Fibroblast of villous mesenchyme (primary cell): ENCODE measurements around the gene SURF4. TPM values are rescaled to one million over a fixed set of nuclear protein-coding genes. Genes with fewer than 3 reads are reported as not detected.

Experiments
- DNase-seq: peaks from one replicate; pipeline ENCODE4 v3.0.0-alpha.2; 2010; ENCODE audit warnings: low read depth
- H3K4me3 ChIP-seq: 2 replicates; pipeline ENCODE4 v1.5.1; 2011; ENCODE audit warnings: low read depth, mild to moderate bottlenecking, low read length
- CTCF ChIP-seq: IDR thresholded peaks from 2 replicates; pipeline ENCODE4 v1.5.1; 2012; ENCODE audit warnings: low read depth, mild to moderate bottlenecking, low read length; ENCODE audit not compliant: insufficient read depth
- total RNA-seq: library from RNA; depleted of rRNA; stranded (reverse); fragments of >200 nt; gene quantifications from 2 replicates; pipeline ENCODE4 v1.2.3, GENCODE V29; 2012

The SURF4 gene
- total RNA-seq, 1 donor = 513 TPM

- TF ChIP-seq CTCF = no peak
- DNase-seq = no peak
- H3K4me3 ChIP-seq = no peak overlapping the region
Observed at GRCh38 chr9:133387680-133388079, 11.8 kb upstream of the SURF4 start.

- no peak overlapping the region for H3K4me3 ChIP-seq
- TF ChIP-seq CTCF = no peak
- DNase-seq = no peak
Observed at GRCh38 chr9:133386338-133386737, 10.5 kb upstream of the SURF4 start.

GRCh38 chr9:133385452-133385851, 9.6 kb upstream of the SURF4 start:
- no peak for DNase-seq
- H3K4me3 ChIP-seq = no peak overlapping the region
- no peak for TF ChIP-seq CTCF

- no peak for TF ChIP-seq CTCF
- no peak for DNase-seq
- H3K4me3 ChIP-seq = no peak overlapping the region
Observed at GRCh38 chr9:133384736-133385321, 9.0 kb upstream of the SURF4 start.

- no peak for DNase-seq
- no peak for TF ChIP-seq CTCF
- H3K4me3 ChIP-seq = no peak overlapping the region
Observed at GRCh38 chr9:133383438-133383837, 7.6 kb upstream of the SURF4 start.

GRCh38 chr9:133382507-133383141, 6.8 kb upstream of the SURF4 start:
- DNase-seq = no peak
- TF ChIP-seq CTCF = no peak
- H3K4me3 ChIP-seq = no peak overlapping the region

GRCh38 chr9:133380734-133381133, 4.9 kb upstream of the SURF4 start:
- no peak overlapping the region for H3K4me3 ChIP-seq
- no peak for TF ChIP-seq CTCF
- no peak for DNase-seq
